Stomach (tissue), 9 donors: ENCODE data around the gene SYNC. TPM values are rescaled to one million over a fixed set of nuclear protein-coding genes. Genes with fewer than 3 reads are reported as not detected.

Experiments used
- DNase-seq, 2 donors: peaks; one replicate each; pipeline versions ENCODE4 v3.0.0 to v3.0.0-alpha.2; 2013 to 2019
- H3K27ac ChIP-seq, 5 donors: fragments of 200-600 bp in 4 of 5; sonication (generic) in 4 of 5; one replicate each; pipeline ENCODE4 v1.5.1; 2013 to 2019; ENCODE audit warnings: mild to moderate bottlenecking in 1 of 5, moderate library complexity in 1 of 5
- H3K27me3 ChIP-seq, 3 donors: fragments of 200-600 bp; sonication (generic); one replicate each; pipeline ENCODE4 v1.5.1; 2017 to 2019; ENCODE audit warnings: mixed run types in 1 of 3
- H3K36me3 ChIP-seq, 4 donors: fragments of 200-600 bp; sonication (generic); 1 replicate in 3 of 4; 2 replicates in 1 of 4; pipeline ENCODE4 v1.5.1; 2016 to 2019
- H3K4me1 ChIP-seq, 4 donors: fragments of 200-600 bp; sonication (generic); one replicate each; pipeline ENCODE4 v1.5.1; 2016 to 2019
- H3K4me3 ChIP-seq, 4 donors: fragments of 200-600 bp; sonication (generic) in 3 of 4; one replicate each; pipeline ENCODE4 v1.5.1; 2016 to 2019; ENCODE audit warnings: mild to moderate bottlenecking in 1 of 4
- H3K9me3 ChIP-seq, 4 donors: fragments of 200-600 bp; sonication (generic); one replicate each; pipeline ENCODE4 v1.5.1; 2016 to 2019
- CTCF ChIP-seq, 7 experiments: fragments of 450-650 bp in 4 of 7; fragments of 200-600 bp in 3 of 7; sonication (generic) in 3 of 7; IDR thresholded peaks; one replicate each; pipeline ENCODE4 v1.5.1; 2016 to 2019; ENCODE audit warnings: antibody characterized with exemption in 7 of 7, control low read depth in 2 of 7, mild to moderate bottlenecking in 1 of 7
- EP300 ChIP-seq: sonication (generic); formaldehyde crosslinking; IDR thresholded peaks from one replicate; pipeline ENCODE4 v1.6.1; 2017; ENCODE audit warnings: antibody characterized with exemption
- POLR2A ChIP-seq, 4 donors: fragments of 450-650 bp; IDR thresholded peaks; one replicate each; pipeline ENCODE4 v1.6.1; 2016; ENCODE audit warnings: antibody characterized with exemption in 4 of 4, control low read depth in 2 of 4, mild to moderate bottlenecking in 1 of 4, moderate library complexity in 1 of 4
- POLR2AphosphoS5 ChIP-seq, 3 donors: sonication (generic); formaldehyde crosslinking; IDR thresholded peaks; one replicate each; pipeline ENCODE4 v1.6.1; 2016; ENCODE audit warnings: antibody characterized with exemption in 3 of 3
- WGBS, 5 donors: extraction: QIAGEN DNeasy Blood & Tissue Kit in 3 of 5; methylation state at CpG; one replicate each; pipeline versions ENCODE4 v1.1.5 to v1.1.7; 2013 to 2018; 5-methylcytosine and 5-hydroxymethylcytosine counted together
- intact Hi-C: fragments of 100-400 bp; cut with DNase I; formaldehyde crosslinking; loops from one replicate; pipeline ENCODE4 v1.15.1; 2023; ENCODE audit warnings: low total_unique reads
- polyA plus RNA-seq, 3 donors: library from polyadenylated mRNA; stranded (reverse); fragments of 200-250 nt; gene quantifications; one replicate each; pipeline ENCODE4 v1.2.3, GENCODE V29; 2013
- total RNA-seq, 5 donors: library from RNA; depleted of rRNA; stranded (reverse); fragments of >200 nt; gene quantifications; one replicate each; pipeline versions ENCODE4 v1.1.0 to v1.2.3, GENCODE V29; 2014 to 2016
- donor health status: healthy with polysubstance abuse.
- donor health status: Bipolar disorder and iron deficiency.
- donor health status: healthy.

SYNC gene
- total and polyA plus RNA-seq, 8 donors = 5.5 to 38.5 (median 14.0) TPM

GRCh38 chr1:32733582-32734321, 31.2 kb upstream of the SYNC start:
- peak in 1 of 2 donors; percentile 65 for DNase-seq
- H3K27me3 ChIP-seq = no peaks in the 10 kb centered on the region
- H3K9me3 ChIP-seq = no peaks in the 10 kb centered on the region
- TF ChIP-seq POLR2AphosphoS5 (IDR thresholded peaks at IDR 0.05) (no peak), CTCF (IDR thresholded peaks at IDR 0.05) (no peak), EP300 (no peak), POLR2A (IDR thresholded peaks at IDR 0.05) (no peak)
- intact Hi-C loops = no loop called here
- WGBS, 5 donors = 56 to 78% (median 69%) methylated on average over 4 to 9 of the region's 9 CpGs
- no peak overlapping the region for H3K4me3 ChIP-seq
- no peak overlapping the region for H3K27ac ChIP-seq
- peaks cover 9 to 19% (median 15%) of the 10 kb centered on the region in 4 donors for H3K4me1 ChIP-seq
- H3K36me3 ChIP-seq = no peaks in the 10 kb centered on the region

- no peak for DNase-seq
- intact Hi-C loops = no loop called here
- H3K4me3 ChIP-seq = no peak overlapping the region
- no peak overlapping the region for H3K27ac ChIP-seq
- H3K27me3 ChIP-seq = no peaks in the 10 kb centered on the region
- no peaks in the 10 kb centered on the region for H3K36me3 ChIP-seq
- no peak for TF ChIP-seq EP300
- no peak for TF ChIP-seq CTCF (IDR thresholded peaks at IDR 0.05)
- TF ChIP-seq POLR2A (IDR thresholded peaks at IDR 0.05) = no peak
- no peak for TF ChIP-seq POLR2AphosphoS5 (IDR thresholded peaks at IDR 0.05)
- H3K4me1 ChIP-seq = peaks cover 11 to 21% (median 19%) of the 10 kb centered on the region in 4 donors
- H3K9me3 ChIP-seq = no peaks in the 10 kb centered on the region
- 71 to 77% (median 73%) methylated on average over 14 of the region's 14 CpGs for WGBS, 5 donors
Observed at GRCh38 chr1:32729254-32730046, 26.9 kb upstream of the SYNC start.

GRCh38 chr1:32728413-32729077, 26.0 kb upstream of the SYNC start:
- WGBS, 5 donors = 90 to 95% (median 91%) methylated on average over 7 of the region's 7 CpGs
- Histone ChIP-seq H3K4me1 (peaks cover 11 to 22% (median 19%) of the 10 kb centered on the region in 4 donors), H3K4me3 (no peak overlapping the region), H3K9me3 (no peaks in the 10 kb centered on the region), H3K27me3 (no peaks in the 10 kb centered on the region), H3K36me3 (no peaks in the 10 kb centered on the region), H3K27ac (no peak overlapping the region)
- intact Hi-C loops = no loop called here
- TF ChIP-seq CTCF (IDR thresholded peaks at IDR 0.05) (no peak), POLR2A (IDR thresholded peaks at IDR 0.05) (no peak), EP300 (no peak), POLR2AphosphoS5 (IDR thresholded peaks at IDR 0.05) (no peak)
- no peak for DNase-seq

GRCh38 chr1:32727876-32728275, 25.3 kb upstream of the SYNC start:
- peaks cover 11 to 22% (median 19%) of the 10 kb centered on the region in 4 donors for H3K4me1 ChIP-seq
- TF ChIP-seq CTCF (IDR thresholded peaks at IDR 0.05) (no peak), EP300 (no peak), POLR2A (IDR thresholded peaks at IDR 0.05) (no peak), POLR2AphosphoS5 (IDR thresholded peaks at IDR 0.05) (no peak)
- no peaks in the 10 kb centered on the region for H3K9me3 ChIP-seq
- no peak overlapping the region for H3K27ac ChIP-seq
- H3K4me3 ChIP-seq = no peak overlapping the region
- no peaks in the 10 kb centered on the region for H3K27me3 ChIP-seq
- no peak for DNase-seq
- no peaks in the 10 kb centered on the region for H3K36me3 ChIP-seq
- WGBS, 5 donors = 97 to 100% (median 100%) methylated on average over 1 of the region's 1 CpG
- intact Hi-C loops = no loop called here
